ENCODE results near the gene DCLRE1B.

DCLRE1B gene

GRCh38 chr1:113904674-113905434, at the start of gene DCLRE1B, which contains the start of gene AP4B1:
TSS of gene DCLRE1B (plus strand) at chr1:113905326. CDS start at chr1:113905587, 261 bp downstream.
TSS of gene AP4B1 (minus strand) at chr1:113904799. CDS start at chr1:113904717, 82 bp downstream.
- Histone ChIP-seq H3K36me3 (ENCODE audit: insufficient read depth, low read length) (peaks cover 10% of the 10 kb centered on the region; the same call in 1 of the 2 replicates), H3K4me1 (ENCODE audit: insufficient read depth, low read length) (peaks cover 3% of the 10 kb centered on the region), H3K9ac (ENCODE audit: low read depth, low read length) (peak within 1 kb of the TSS; percentile 94), H3K9me3 (ENCODE audit: control insufficient read depth, insufficient read depth, low read length) (no peaks in the 10 kb centered on the region)

- no peak overlapping the region for H3K9ac ChIP-seq (ENCODE audit: low read depth, low read length)
Observed at GRCh38 chr1:113855630-113856400, 49.3 kb upstream of the DCLRE1B start.

GRCh38 chr1:113856401-113856790, 48.7 kb upstream of the DCLRE1B start:
- Histone ChIP-seq H3K36me3 (ENCODE audit: insufficient read depth, low read length) (no peaks in the 10 kb centered on the region), H3K4me1 (ENCODE audit: insufficient read depth, low read length) (no peaks in the 10 kb centered on the region), H3K9ac (ENCODE audit: low read depth, low read length) (no peak overlapping the region), H3K9me3 (ENCODE audit: control insufficient read depth, insufficient read depth, low read length) (no peaks in the 10 kb centered on the region)

More at GRCh38 chr1:113855630-113856400, 49.3 kb upstream of the DCLRE1B start:
- Histone ChIP-seq H3K4me1 (ENCODE audit: insufficient read depth, low read length) (no peaks in the 10 kb centered on the region), H3K9me3 (ENCODE audit: control insufficient read depth, insufficient read depth, low read length) (no peaks in the 10 kb centered on the region), H3K36me3 (ENCODE audit: insufficient read depth, low read length) (no peaks in the 10 kb centered on the region)

GRCh38 chr1:113857776-113858175, 47.4 kb upstream of the DCLRE1B start:
- H3K9ac ChIP-seq (ENCODE audit: low read depth, low read length) = no peak overlapping the region
- no peaks in the 10 kb centered on the region for H3K9me3 ChIP-seq (ENCODE audit: control insufficient read depth, insufficient read depth, low read length)
- H3K4me1 ChIP-seq (ENCODE audit: insufficient read depth, low read length) = no peaks in the 10 kb centered on the region
- no peaks in the 10 kb centered on the region for H3K36me3 ChIP-seq (ENCODE audit: insufficient read depth, low read length)

GRCh38 chr1:113858418-113858817, 46.7 kb upstream of the DCLRE1B start:
- Histone ChIP-seq H3K9me3 (ENCODE audit: control insufficient read depth, insufficient read depth, low read length) (no peaks in the 10 kb centered on the region), H3K36me3 (ENCODE audit: insufficient read depth, low read length) (no peaks in the 10 kb centered on the region), H3K9ac (ENCODE audit: low read depth, low read length) (no peak overlapping the region), H3K4me1 (ENCODE audit: insufficient read depth, low read length) (no peaks in the 10 kb centered on the region)

- no peak overlapping the region for H3K9ac ChIP-seq (ENCODE audit: low read depth, low read length)
Observed at GRCh38 chr1:113858982-113859381, 46.1 kb upstream of the DCLRE1B start.

GRCh38 chr1:113859478-113860175, 45.5 kb upstream of the DCLRE1B start:
- Histone ChIP-seq H3K4me1 (ENCODE audit: insufficient read depth, low read length) (no peaks in the 10 kb centered on the region), H3K9ac (ENCODE audit: low read depth, low read length) (no peak overlapping the region), H3K9me3 (ENCODE audit: control insufficient read depth, insufficient read depth, low read length) (no peaks in the 10 kb centered on the region), H3K36me3 (ENCODE audit: insufficient read depth, low read length) (no peaks in the 10 kb centered on the region)

More at GRCh38 chr1:113858982-113859381, 46.1 kb upstream of the DCLRE1B start:
- Histone ChIP-seq H3K36me3 (ENCODE audit: insufficient read depth, low read length) (no peaks in the 10 kb centered on the region), H3K9me3 (ENCODE audit: control insufficient read depth, insufficient read depth, low read length) (no peaks in the 10 kb centered on the region), H3K4me1 (ENCODE audit: insufficient read depth, low read length) (no peaks in the 10 kb centered on the region)

GRCh38 chr1:113860891-113861290, 44.2 kb upstream of the DCLRE1B start:
- H3K9ac ChIP-seq (ENCODE audit: low read depth, low read length) = no peak overlapping the region
- H3K4me1 ChIP-seq (ENCODE audit: insufficient read depth, low read length) = no peaks in the 10 kb centered on the region
- H3K36me3 ChIP-seq (ENCODE audit: insufficient read depth, low read length) = no peaks in the 10 kb centered on the region
- no peaks in the 10 kb centered on the region for H3K9me3 ChIP-seq (ENCODE audit: control insufficient read depth, insufficient read depth, low read length)

- Histone ChIP-seq H3K4me1 (ENCODE audit: insufficient read depth, low read length) (no peaks in the 10 kb centered on the region), H3K36me3 (ENCODE audit: insufficient read depth, low read length) (no peaks in the 10 kb centered on the region), H3K9ac (ENCODE audit: low read depth, low read length) (no peak overlapping the region)
Observed at GRCh38 chr1:113861641-113862040, 43.5 kb upstream of the DCLRE1B start.

GRCh38 chr1:113868387-113869083, 36.6 kb upstream of the DCLRE1B start:
- Histone ChIP-seq H3K36me3 (ENCODE audit: insufficient read depth, low read length) (no peaks in the 10 kb centered on the region), H3K4me1 (ENCODE audit: insufficient read depth, low read length) (peaks cover 5% of the 10 kb centered on the region; the same call in 1 of the 2 replicates), H3K9me3 (ENCODE audit: control insufficient read depth, insufficient read depth, low read length) (no peaks in the 10 kb centered on the region), H3K9ac (ENCODE audit: low read depth, low read length) (no peak overlapping the region)

More at GRCh38 chr1:113861641-113862040, 43.5 kb upstream of the DCLRE1B start:
- H3K9me3 ChIP-seq (ENCODE audit: control insufficient read depth, insufficient read depth, low read length) = no peaks in the 10 kb centered on the region

- Histone ChIP-seq H3K9me3 (ENCODE audit: control insufficient read depth, insufficient read depth, low read length) (no peaks in the 10 kb centered on the region), H3K9ac (ENCODE audit: low read depth, low read length) (no peak overlapping the region), H3K36me3 (ENCODE audit: insufficient read depth, low read length) (no peaks in the 10 kb centered on the region), H3K4me1 (ENCODE audit: insufficient read depth, low read length) (peaks cover 5% of the 10 kb centered on the region; the same call in 1 of the 2 replicates)
Observed at GRCh38 chr1:113870778-113871177, 34.3 kb upstream of the DCLRE1B start.

- H3K9me3 ChIP-seq (ENCODE audit: control insufficient read depth, insufficient read depth, low read length) = no peaks in the 10 kb centered on the region
- peaks cover 5% of the 10 kb centered on the region; the same call in 1 of the 2 replicates for H3K4me1 ChIP-seq (ENCODE audit: insufficient read depth, low read length)
- no peaks in the 10 kb centered on the region for H3K36me3 ChIP-seq (ENCODE audit: insufficient read depth, low read length)
- no peak within 1 kb of the TSS for H3K9ac ChIP-seq (ENCODE audit: low read depth, low read length)
Observed at GRCh38 chr1:113871597-113872113, 33.5 kb upstream of the DCLRE1B start, which contains the start of gene PTPN22. TSS of gene PTPN22 (minus strand) at chr1:113871712.

GRCh38 chr1:113872219-113872935, 32.7 kb upstream of the DCLRE1B start:
- H3K9ac ChIP-seq (ENCODE audit: low read depth, low read length) = no peak overlapping the region
- no peaks in the 10 kb centered on the region for H3K9me3 ChIP-seq (ENCODE audit: control insufficient read depth, insufficient read depth, low read length)
- no peaks in the 10 kb centered on the region for H3K36me3 ChIP-seq (ENCODE audit: insufficient read depth, low read length)
- H3K4me1 ChIP-seq (ENCODE audit: insufficient read depth, low read length) = peaks cover 5% of the 10 kb centered on the region; the same call in 1 of the 2 replicates

Measured in ES-I3 (cell line).